WERI-Rb-1 (cell line): Measurements from ENCODE around the gene RCN2.
"Not testable (repeated sequence)": the region's sequence is repeated elsewhere in the genome, so short reads cannot be mapped to it uniquely, and the experiment has no call there.

Experiments
- DNase-seq: peaks from one replicate; pipeline ENCODE4 v3.0.0-alpha.2; 2020
- H3K27ac ChIP-seq: fragments of 250-450 bp; sonication (Bioruptor Pico); 2 replicates; pipeline ENCODE4 v1.5.1; 2020; ENCODE audit warnings: mild to moderate bottlenecking, moderate library complexity
- H3K27me3 ChIP-seq: fragments of 250-450 bp; sonication (Bioruptor Pico); 2 replicates; pipeline ENCODE4 v1.5.1; 2021; ENCODE audit warnings: mild to moderate bottlenecking, low read depth, moderate library complexity; ENCODE audit not compliant: insufficient read depth, severe bottlenecking
- H3K36me3 ChIP-seq: fragments of 250-450 bp; sonication (Bioruptor Pico); 2 replicates; pipeline ENCODE4 v1.5.1; 2020; ENCODE audit warnings: mild to moderate bottlenecking, moderate library complexity
- H3K4me3 ChIP-seq: 2 replicates; pipeline ENCODE4 v1.5.1; 2011; ENCODE audit warnings: low read depth, mild to moderate bottlenecking, control low read depth, low read length
- H3K9me3 ChIP-seq: fragments of 250-450 bp; sonication (Bioruptor Pico); 2 replicates; pipeline ENCODE4 v1.5.1; 2021; ENCODE audit warnings: mild to moderate bottlenecking, moderate library complexity; ENCODE audit not compliant: severe bottlenecking
- CTCF ChIP-seq: IDR thresholded peaks from 2 replicates; pipeline ENCODE4 v1.5.1; 2011; ENCODE audit warnings: low read depth, mild to moderate bottlenecking, control low read depth, inconsistent platforms, low read length

RCN2 gene

GRCh38 chr15:76954744-76955143 lies 23.2 kb downstream of the RCN2 start:
- Histone ChIP-seq H3K36me3 (peaks cover 9% of the 10 kb centered on the region), H3K9me3 (no peaks in the 10 kb centered on the region), H3K27me3 (no peaks in the 10 kb centered on the region), H3K27ac (no peak overlapping the region), H3K4me3 (no peak overlapping the region)
- DNase-seq, result no peak
- no peak for TF ChIP-seq CTCF

- DNase-seq, result no peak
- H3K27me3 ChIP-seq, result no peaks in the 10 kb centered on the region
- no peaks in the 10 kb centered on the region for H3K9me3 ChIP-seq
- H3K27ac ChIP-seq, result no peak overlapping the region
- TF ChIP-seq CTCF, result no peak
- no peaks in the 10 kb centered on the region for H3K36me3 ChIP-seq
- no peak overlapping the region for H3K4me3 ChIP-seq
Observed at GRCh38 chr15:76961268-76962011, 29.9 kb downstream of the RCN2 start.

- H3K27ac ChIP-seq, result no peak overlapping the region
- TF ChIP-seq CTCF, result no peak
- H3K36me3 ChIP-seq, result no peaks in the 10 kb centered on the region
- H3K4me3 ChIP-seq, result no peak overlapping the region
- H3K9me3 ChIP-seq, result no peaks in the 10 kb centered on the region
- H3K27me3 ChIP-seq, result no peaks in the 10 kb centered on the region
- no peak for DNase-seq
Observed at GRCh38 chr15:76962337-76963013, 30.9 kb downstream of the RCN2 start.

- Histone ChIP-seq H3K36me3 (no peaks in the 10 kb centered on the region), H3K9me3 (no peaks in the 10 kb centered on the region), H3K4me3 (no peak overlapping the region), H3K27ac (no peak overlapping the region), H3K27me3 (no peaks in the 10 kb centered on the region)
- peak; percentile 53 for TF ChIP-seq CTCF
- peak; percentile 59 for DNase-seq
Observed at GRCh38 chr15:76963596-76963995, 32.0 kb downstream of the RCN2 start.

- H3K9me3 ChIP-seq, result no peaks in the 10 kb centered on the region
- H3K4me3 ChIP-seq, result no peak overlapping the region
- no peak for TF ChIP-seq CTCF
- no peak for DNase-seq
- no peaks in the 10 kb centered on the region for H3K27me3 ChIP-seq
- no peaks in the 10 kb centered on the region for H3K36me3 ChIP-seq
- no peak overlapping the region for H3K27ac ChIP-seq
Observed at GRCh38 chr15:76964157-76964556, 32.6 kb downstream of the RCN2 start.

GRCh38 chr15:76966051-76966450 lies 34.5 kb downstream of the RCN2 start:
- not testable (repeated sequence) for H3K27me3 ChIP-seq, DNase-seq, H3K9me3 ChIP-seq, H3K36me3 ChIP-seq, H3K27ac ChIP-seq, H3K4me3 ChIP-seq
